SK-N-SH (cell line): ENCODE results near the gene MYO15A. TPM values are rescaled to one million over a fixed set of nuclear protein-coding genes. Genes with fewer than 3 reads are reported as not detected.

Source experiments
- CTCF ChIA-PET: fragments of 300-600, 350-600 bp; formaldehyde crosslinking; extraction: SDS; loops from one replicate; lab custom pipeline; 2021; lab: Yijun Ruan, JAX
- POLR2A ChIA-PET: fragments of 350-600 bp; sonication (Branson Sonifier 250); formaldehyde crosslinking; extraction: SDS; loops from one replicate; lab custom pipeline; 2020; ENCODE audit warnings: antibody characterized with exemption, inconsistent platforms; lab: Yijun Ruan, JAX
- DNase-seq: peaks from one replicate; pipeline ENCODE4 v3.0.0; 2012
- H2AFZ ChIP-seq: fragments of 200-600 bp; sonication (generic); 2 replicates; pipeline ENCODE4 v1.8.1; 2016; ENCODE audit warnings: antibody characterized with exemption, mild to moderate bottlenecking, low read depth
- H3F3A ChIP-seq: fragments of 200-600 bp; sonication (generic); replicated peaks from 2 replicates; pipeline ENCODE3; 2016; ENCODE audit warnings: antibody characterized with exemption, mild to moderate bottlenecking; ENCODE audit not compliant: insufficient read depth
- H3K27ac ChIP-seq, 2 experiments: fragments of 200-500 bp in 1 of 2; fragments of 200-600 bp in 1 of 2; sonication (Bioruptor generic) in 1 of 2; sonication (generic), shearing (Covaris generic) in 1 of 2; 2 replicates each; pipeline versions ENCODE4 v1.5.1 to v1.6.1; 2014 to 2016; ENCODE audit warnings: low read depth in 2 of 2, inconsistent platforms in 1 of 2, low read length in 1 of 2, mild to moderate bottlenecking in 1 of 2, mixed read lengths in 1 of 2
- H3K27me3 ChIP-seq: fragments of 200-600 bp; sonication (generic), shearing (Covaris generic); 2 replicates; pipeline ENCODE4 v1.6.1; 2016; ENCODE audit warnings: mixed run types; ENCODE audit not compliant: insufficient read depth
- H3K36me3 ChIP-seq, 2 experiments: fragments of 200-500 bp in 1 of 2; fragments of 200-600 bp in 1 of 2; sonication (Bioruptor generic) in 1 of 2; sonication (generic) in 1 of 2; replicated peaks in 1 of 2; 2 replicates each; pipeline versions ENCODE3 to v1.5.1; 2014 to 2016; ENCODE audit warnings: low read length in 1 of 2, mild to moderate bottlenecking in 1 of 2; ENCODE audit not compliant: insufficient read depth in 2 of 2, control insufficient read depth in 1 of 2
- H3K4me1 ChIP-seq, 2 experiments: fragments of 200-500 bp in 1 of 2; fragments of 200-600 bp in 1 of 2; sonication (Bioruptor generic) in 1 of 2; sonication (generic), shearing (Covaris generic) in 1 of 2; 2 replicates each; pipeline versions ENCODE4 v1.5.1 to v1.6.1; 2014 to 2016; ENCODE audit warnings: low read depth in 1 of 2, low read length in 1 of 2, mixed run types in 1 of 2; ENCODE audit not compliant: insufficient read depth in 2 of 2, control insufficient read depth in 1 of 2
- H3K4me2 ChIP-seq: fragments of 200-600 bp; sonication (generic), shearing (Covaris generic); 2 replicates; pipeline ENCODE4 v1.6.1; 2017; ENCODE audit warnings: mixed run types
- H3K4me3 ChIP-seq, 2 experiments: fragments of 200-500 bp in 1 of 2; fragments of 200-600 bp in 1 of 2; sonication (Bioruptor generic) in 1 of 2; sonication (generic), shearing (Covaris generic) in 1 of 2; 2 replicates each; pipeline versions ENCODE4 v1.5.1 to v1.8.1; 2014 to 2016; ENCODE audit warnings: low read depth in 2 of 2, inconsistent platforms in 1 of 2, low read length in 1 of 2, mild to moderate bottlenecking in 1 of 2, mixed read lengths in 1 of 2, moderate library complexity in 1 of 2
- H3K79me2 ChIP-seq: fragments of 200-600 bp; sonication (generic); 2 replicates; pipeline ENCODE4 v1.8.1; 2017; ENCODE audit warnings: mild to moderate bottlenecking; ENCODE audit not compliant: insufficient read depth
- H3K9ac ChIP-seq: fragments of 200-600 bp; sonication (generic); 2 replicates; pipeline ENCODE4 v1.6.1; 2017; ENCODE audit warnings: mixed run types
- H3K9me2 ChIP-seq: fragments of 200-600 bp; sonication (generic); 2 replicates; pipeline ENCODE4 v1.6.1; 2017; ENCODE audit warnings: mixed run types
- H3K9me3 ChIP-seq: fragments of 200-600 bp; sonication (generic); 2 replicates; pipeline ENCODE4 v1.6.1; 2017; ENCODE audit warnings: mixed run types, mild to moderate bottlenecking, moderate library complexity
- H4K20me1 ChIP-seq: fragments of 200-600 bp; sonication (generic); 2 replicates; pipeline ENCODE4 v1.6.1; 2017; ENCODE audit warnings: mild to moderate bottlenecking, mixed run types; ENCODE audit not compliant: insufficient read depth
- CTCF ChIP-seq: fragments of 200-600 bp; sonication (generic); IDR thresholded peaks from 2 replicates; pipeline ENCODE4 v1.6.1; 2017; ENCODE audit warnings: antibody characterized with exemption, mild to moderate bottlenecking, moderate library complexity
- ELF1 ChIP-seq: IDR thresholded peaks from 2 replicates; pipeline ENCODE4 v1.4.0; 2012
- EP300 ChIP-seq, 2 experiments: IDR thresholded peaks; 2 replicates each; pipeline versions ENCODE4 v1.4.0 to v1.6.1; 2012; ENCODE audit warnings: borderline replicate concordance in 1 of 2, low read depth in 1 of 2, low read length in 1 of 2
- EZH2phosphoT487 ChIP-seq: fragments of 200-600 bp; sonication (generic); IDR thresholded peaks from 2 replicates; pipeline ENCODE4 v1.6.1; 2017; ENCODE audit warnings: low read depth, mixed run types, mild to moderate bottlenecking, antibody characterized with exemption, moderate library complexity, borderline replicate concordance
- FOXM1 ChIP-seq: IDR thresholded peaks from 2 replicates; pipeline ENCODE4 v1.4.0; 2012; ENCODE audit warnings: low read depth, mild to moderate bottlenecking
- MEF2A ChIP-seq: IDR thresholded peaks from 2 replicates; pipeline ENCODE4 v1.4.0; 2012; ENCODE audit warnings: low read depth, borderline replicate concordance
- NFIC ChIP-seq: IDR thresholded peaks from 2 replicates; pipeline ENCODE4 v1.4.0; 2012; ENCODE audit warnings: borderline replicate concordance
- RCOR1 ChIP-seq: fragments of 150-350 bp; IDR thresholded peaks from 2 replicates; pipeline ENCODE4 v1.6.1; 2017; ENCODE audit warnings: antibody characterized with exemption, low read length
- REST ChIP-seq: IDR thresholded peaks from 2 replicates; pipeline ENCODE4 v1.6.1; 2012; ENCODE audit warnings: mild to moderate bottlenecking, low read depth, low read length, moderate library complexity
- TAF1 ChIP-seq: IDR thresholded peaks from 2 replicates; pipeline ENCODE4 v1.6.1; 2012; ENCODE audit warnings: low read depth, mild to moderate bottlenecking, low read length, moderate library complexity, borderline replicate concordance
- TCF12 ChIP-seq: IDR thresholded peaks from 2 replicates; pipeline ENCODE4 v1.4.0; 2012
- TEAD4 ChIP-seq: IDR thresholded peaks from 2 replicates; pipeline ENCODE4 v1.4.0; 2012; ENCODE audit warnings: mild to moderate bottlenecking, borderline replicate concordance; ENCODE audit not compliant: insufficient read depth
- YY1 ChIP-seq: IDR thresholded peaks from 2 replicates; pipeline ENCODE4 v1.4.0; 2012; ENCODE audit warnings: low read depth, mild to moderate bottlenecking
- ZBTB33 ChIP-seq: IDR thresholded peaks from 2 replicates; pipeline ENCODE4 v1.4.0; 2012; ENCODE audit warnings: low read depth, borderline replicate concordance
- WGBS: methylation state at CpG from one replicate; pipeline ENCODE4 v1.1.6; 2017; ENCODE audit warnings: low lambda C conversion rate; 5-methylcytosine and 5-hydroxymethylcytosine counted together
- polyA plus RNA-seq, 3 experiments: library from polyadenylated mRNA; depleted of rRNA; stranded (reverse); fragments of >200 nt; gene quantifications; 2 replicates each; pipeline ENCODE4 v1.2.3, GENCODE V29; 2012

MYO15A gene
- polyA plus RNA-seq, 1 of the 3 experiments (the other 2 are of a cell fraction): 0.43 TPM

- Histone ChIP-seq H3K9me3 (no peaks in the 10 kb centered on the region), H3K9me2 (no peaks in the 10 kb centered on the region), H2AFZ (0 out of 2 replicates have a peak overlapping the region, but pooled peaks have one; percentile 80), H3K36me3 (peaks cover 2 to 3% of the 10 kb centered on the region in 2 experiments), H3K4me1 (peaks cover 7 to 22% of the 10 kb centered on the region in 2 experiments; a peak in 2 of 4 replicates), H3K27me3 (no peaks in the 10 kb centered on the region), H3K4me2 (no peak overlapping the region), H3K79me2 (peaks cover 26% of the 10 kb centered on the region), H4K20me1 (peaks cover 22% of the 10 kb centered on the region), H3K4me3 (no peak overlapping the region), H3K27ac (no peak overlapping the region), H3F3A (peaks cover 30% of the 10 kb centered on the region), H3K9ac (no peak overlapping the region)
- ChIA-PET POLR2A (interaction anchor here (1.0 kb wide), 1 partner anchor 28 kb away, joined by 4 read pairs; no protein-coding TSS in a partner anchor), CTCF (no interaction called here)
- TF ChIP-seq ELF1 (no peak), ZBTB33 (no peak), FOXM1 (no peak), TCF12 (no peak), EP300 (IDR thresholded peaks at IDR 0.05; ENCODE audit: borderline replicate concordance in 1 of 2, low read depth in 1 of 2, low read length in 1 of 2) (no peak), RCOR1 (no peak), YY1 (no peak), MEF2A (no peak), REST (no peak), TEAD4 (no peak), CTCF (no peak), TAF1 (no peak), EZH2phosphoT487 (no peak), NFIC (no peak)
- WGBS: 73% methylated on average over 4 of the region's 5 CpGs
- DNase-seq: no peak
These were observed 72.8 kb downstream of the MYO15A start for GRCh38 chr17:18181358-18181757.
